DOHH2 (cell line): ENCODE data around the gene KRTAP3-2.

ENCODE experiments used
- H3F3A ChIP-seq: fragments of 200-600 bp; sonication (generic), shearing (Covaris generic); 2 replicates; pipeline ENCODE4 v1.6.0; 2016; ENCODE audit warnings: antibody characterized with exemption, mild to moderate bottlenecking; ENCODE audit not compliant: control insufficient read depth, insufficient read depth
- H3K27ac ChIP-seq: fragments of 200-600 bp; sonication (generic); 2 replicates; pipeline ENCODE4 v1.5.1; 2014; ENCODE audit warnings: low read depth, mild to moderate bottlenecking, low read length, moderate library complexity
- H3K27me3 ChIP-seq: fragments of 200-600 bp; sonication (generic); 2 replicates; pipeline ENCODE4 v1.6.1; 2014; ENCODE audit warnings: mild to moderate bottlenecking, low read length, mixed read lengths; ENCODE audit not compliant: control insufficient read depth
- H3K36me3 ChIP-seq: fragments of 200-600 bp; sonication (generic); 2 replicates; pipeline ENCODE4 v1.6.1; 2014; ENCODE audit warnings: mild to moderate bottlenecking, low read length, moderate library complexity, mixed read lengths; ENCODE audit not compliant: control insufficient read depth
- H3K4me1 ChIP-seq: fragments of 200-600 bp; sonication (generic); 2 replicates; pipeline ENCODE4 v1.6.1; 2014; ENCODE audit warnings: mild to moderate bottlenecking, low read length, mixed read lengths; ENCODE audit not compliant: control insufficient read depth
- H3K4me2 ChIP-seq: fragments of 200-600 bp; sonication (generic); 2 replicates; pipeline ENCODE4 v1.6.0; 2014; ENCODE audit warnings: mild to moderate bottlenecking, low read length, moderate library complexity
- H3K4me3 ChIP-seq: fragments of 200-600 bp; sonication (generic); 2 replicates; pipeline ENCODE4 v1.5.1; 2014; ENCODE audit warnings: mild to moderate bottlenecking, low read length, mixed read lengths
- H3K79me2 ChIP-seq: fragments of 200-600 bp; sonication (generic); 2 replicates; pipeline ENCODE4 v1.6.1; 2014; ENCODE audit warnings: mild to moderate bottlenecking, low read length, mixed read lengths; ENCODE audit not compliant: control insufficient read depth
- H3K9me2 ChIP-seq: fragments of 200-600 bp; sonication (generic); replicated peaks from 2 replicates; pipeline ENCODE4 v1.6.1; 2014; ENCODE audit warnings: mild to moderate bottlenecking, low read length, mixed read lengths; ENCODE audit not compliant: control insufficient read depth
- H3K9me3 ChIP-seq: fragments of 200-600 bp; sonication (generic); 2 replicates; pipeline ENCODE4 v1.6.1; 2014; ENCODE audit warnings: antibody characterized with exemption, low read length, mixed read lengths; ENCODE audit not compliant: control insufficient read depth, insufficient read depth
- H4K20me1 ChIP-seq: fragments of 200-600 bp; sonication (generic); 2 replicates; pipeline ENCODE4 v1.6.0; 2014; ENCODE audit warnings: low read depth, mild to moderate bottlenecking, antibody characterized with exemption, low read length, moderate library complexity; ENCODE audit not compliant: control insufficient read depth, insufficient read depth
- EZH2phosphoT487 ChIP-seq: fragments of 200-600 bp; sonication (generic); IDR thresholded peaks from 2 replicates; pipeline ENCODE4 v1.6.1; 2017; ENCODE audit warnings: borderline replicate concordance, mild to moderate bottlenecking, antibody characterized with exemption, low read length, moderate library complexity, mixed read lengths
- TF ChIP-seq, protein P1 (sequence below): fragments of 200-600 bp; sonication (generic); IDR thresholded peaks from one replicate; pipeline ENCODE4 v1.5.1; 2014; ENCODE audit warnings: antibody characterized with exemption, mild to moderate bottlenecking, low read depth, low read length; ENCODE audit not compliant: poor library complexity, severe bottlenecking

KRTAP3-2 gene

DNA sequence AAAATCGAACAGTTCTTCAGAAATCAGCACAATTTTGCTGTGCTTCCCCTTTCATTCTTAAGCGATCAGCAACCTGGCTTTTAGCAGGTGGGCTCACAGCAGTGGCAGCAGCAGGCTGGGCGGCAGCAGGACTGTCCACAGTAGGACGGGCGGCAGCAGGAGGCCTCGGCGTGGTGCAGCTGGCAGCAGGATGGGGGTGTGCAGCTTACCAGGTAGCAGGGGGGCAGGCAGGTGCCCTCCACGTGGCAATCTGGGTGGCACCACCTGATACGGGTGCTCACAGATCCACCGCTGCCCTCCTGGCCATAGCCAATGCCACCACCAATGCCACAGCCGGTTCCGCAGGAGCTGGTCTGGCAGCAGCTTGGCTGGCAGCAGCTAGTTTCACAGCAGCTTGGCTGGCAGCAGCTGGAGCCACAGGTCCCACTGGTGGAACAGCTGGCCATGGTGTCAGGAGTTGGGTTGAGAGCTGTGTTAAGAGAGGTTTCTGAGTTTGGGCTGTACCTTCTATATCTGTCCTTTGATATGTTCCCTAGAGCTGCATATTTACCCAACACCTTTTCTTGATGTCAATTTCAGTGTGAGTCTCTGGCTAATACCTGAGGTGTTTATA, 30.0 kb upstream of the KRTAP3-2 start, which contains the start of gene KRTAP1-4:
Gene KRTAP1-4 (minus strand): TSS at position 563 of the 613 bp plus-strand sequence. CDS start 117 bp downstream, at position 446.
- H3K4me1 ChIP-seq = no peaks in the 10 kb centered on the region
- H3K9me2 ChIP-seq = no peaks in the 10 kb centered on the region
- no peak within 1 kb of the TSS for H3K27ac ChIP-seq
- H3K9me3 ChIP-seq = no peaks in the 10 kb centered on the region
- no peaks in the 10 kb centered on the region for H4K20me1 ChIP-seq
- TF ChIP-seq, protein P1, sequence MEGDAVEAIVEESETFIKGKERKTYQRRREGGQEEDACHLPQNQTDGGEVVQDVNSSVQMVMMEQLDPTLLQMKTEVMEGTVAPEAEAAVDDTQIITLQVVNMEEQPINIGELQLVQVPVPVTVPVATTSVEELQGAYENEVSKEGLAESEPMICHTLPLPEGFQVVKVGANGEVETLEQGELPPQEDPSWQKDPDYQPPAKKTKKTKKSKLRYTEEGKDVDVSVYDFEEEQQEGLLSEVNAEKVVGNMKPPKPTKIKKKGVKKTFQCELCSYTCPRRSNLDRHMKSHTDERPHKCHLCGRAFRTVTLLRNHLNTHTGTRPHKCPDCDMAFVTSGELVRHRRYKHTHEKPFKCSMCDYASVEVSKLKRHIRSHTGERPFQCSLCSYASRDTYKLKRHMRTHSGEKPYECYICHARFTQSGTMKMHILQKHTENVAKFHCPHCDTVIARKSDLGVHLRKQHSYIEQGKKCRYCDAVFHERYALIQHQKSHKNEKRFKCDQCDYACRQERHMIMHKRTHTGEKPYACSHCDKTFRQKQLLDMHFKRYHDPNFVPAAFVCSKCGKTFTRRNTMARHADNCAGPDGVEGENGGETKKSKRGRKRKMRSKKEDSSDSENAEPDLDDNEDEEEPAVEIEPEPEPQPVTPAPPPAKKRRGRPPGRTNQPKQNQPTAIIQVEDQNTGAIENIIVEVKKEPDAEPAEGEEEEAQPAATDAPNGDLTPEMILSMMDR = no peak
- no peak for TF ChIP-seq EZH2phosphoT487
- no peaks in the 10 kb centered on the region for H3K79me2 ChIP-seq
- no peak within 1 kb of the TSS for H3K4me3 ChIP-seq
- no peaks in the 10 kb centered on the region for H3K36me3 ChIP-seq
- H3F3A ChIP-seq = no peaks in the 10 kb centered on the region
- H3K4me2 ChIP-seq = no peak within 1 kb of the TSS
- no peaks in the 10 kb centered on the region for H3K27me3 ChIP-seq

DNA sequence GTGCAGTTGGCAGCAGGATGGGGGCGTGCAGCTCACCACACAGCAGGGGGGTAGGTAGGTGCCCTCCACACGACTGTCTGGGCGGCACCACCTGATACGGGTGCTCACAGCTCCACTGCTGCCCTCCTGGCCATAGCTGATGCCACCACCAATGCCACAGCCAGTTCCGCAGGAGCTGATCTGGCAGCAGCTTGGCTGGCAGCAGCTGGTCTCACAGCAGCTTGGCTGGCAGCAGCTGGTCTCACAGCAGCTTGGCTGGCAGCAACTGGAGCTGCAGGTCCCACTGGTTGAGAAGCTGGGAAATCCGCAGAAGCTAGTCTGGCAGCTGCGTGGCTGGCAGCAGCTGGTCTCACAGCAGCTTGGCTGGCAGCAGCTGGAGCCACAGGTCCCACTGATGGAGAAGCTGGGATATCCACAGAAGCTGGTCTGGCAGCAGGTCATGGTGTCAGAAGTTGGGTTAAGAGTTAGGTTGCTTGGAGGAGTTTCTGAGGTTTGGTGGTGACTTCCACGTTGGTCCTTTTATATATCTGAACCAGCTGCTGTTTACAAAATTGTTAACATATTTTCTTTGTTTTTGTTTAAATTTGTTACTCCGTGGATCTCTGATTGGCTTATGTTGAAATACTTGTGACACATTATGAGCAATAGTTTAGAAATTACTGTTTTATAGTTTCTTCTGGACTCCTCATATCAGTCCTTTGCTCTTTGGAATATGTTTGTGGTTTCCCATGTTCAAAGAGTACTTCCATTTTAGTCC, 27.2 kb upstream of the KRTAP3-2 start, which contains the start of gene KRTAP1-5:
Gene KRTAP1-5 (minus strand): TSS at position 494 of the 757 bp plus-strand sequence. CDS start 53 bp downstream, at position 441.
- H3F3A ChIP-seq = no peaks in the 10 kb centered on the region
- no peaks in the 10 kb centered on the region for H3K79me2 ChIP-seq
- no peaks in the 10 kb centered on the region for H3K36me3 ChIP-seq
- no peak within 1 kb of the TSS for H3K4me3 ChIP-seq
- no peaks in the 10 kb centered on the region for H3K27me3 ChIP-seq
- H3K4me2 ChIP-seq = no peak within 1 kb of the TSS
- no peaks in the 10 kb centered on the region for H3K9me2 ChIP-seq
- TF ChIP-seq EZH2phosphoT487 = no peak
- TF ChIP-seq, protein P1 = no peak
- H4K20me1 ChIP-seq = no peaks in the 10 kb centered on the region
- no peak within 1 kb of the TSS for H3K27ac ChIP-seq
- no peaks in the 10 kb centered on the region for H3K9me3 ChIP-seq
- no peaks in the 10 kb centered on the region for H3K4me1 ChIP-seq

DNA sequence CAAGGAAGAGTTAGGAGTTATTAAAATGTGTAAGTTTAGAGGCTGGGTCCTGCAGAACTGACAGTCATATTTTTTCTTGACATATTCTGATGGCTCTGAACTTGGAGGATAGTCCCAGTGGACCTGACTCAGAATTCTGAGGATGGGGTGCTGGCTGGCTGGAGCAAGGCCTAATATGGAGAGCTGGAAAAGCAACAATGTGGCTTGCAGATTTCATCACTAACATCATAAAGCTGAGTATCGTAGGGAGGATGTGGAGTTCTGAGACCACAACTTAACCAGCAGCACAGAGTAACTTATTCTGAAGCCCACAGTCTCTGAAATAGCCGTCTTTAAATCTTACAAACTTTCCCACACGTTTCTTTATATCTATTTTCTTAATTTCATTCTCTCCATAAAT, 25.0 kb upstream of the KRTAP3-2 start:
- H3F3A ChIP-seq = no peaks in the 10 kb centered on the region
- no peaks in the 10 kb centered on the region for H3K9me2 ChIP-seq
- H3K4me1 ChIP-seq = no peaks in the 10 kb centered on the region
- H3K4me3 ChIP-seq = no peak overlapping the region
- H3K79me2 ChIP-seq = no peaks in the 10 kb centered on the region
- no peaks in the 10 kb centered on the region for H3K9me3 ChIP-seq
- H3K36me3 ChIP-seq = no peaks in the 10 kb centered on the region
- H3K27ac ChIP-seq = no peak overlapping the region
- no peak overlapping the region for H3K4me2 ChIP-seq
- no peaks in the 10 kb centered on the region for H4K20me1 ChIP-seq
- TF ChIP-seq, protein P1 = no peak
- H3K27me3 ChIP-seq = no peaks in the 10 kb centered on the region
